ENCODE measurements around the gene TMEM97.
A peak's percentile ranks its signal among the peaks of the same experiment; 100 is the strongest.
"Not testable (repeated sequence)": the region's sequence is repeated elsewhere in the genome, so short reads cannot be mapped to it uniquely, and the experiment has no call there.

The TMEM97 gene

DNA sequence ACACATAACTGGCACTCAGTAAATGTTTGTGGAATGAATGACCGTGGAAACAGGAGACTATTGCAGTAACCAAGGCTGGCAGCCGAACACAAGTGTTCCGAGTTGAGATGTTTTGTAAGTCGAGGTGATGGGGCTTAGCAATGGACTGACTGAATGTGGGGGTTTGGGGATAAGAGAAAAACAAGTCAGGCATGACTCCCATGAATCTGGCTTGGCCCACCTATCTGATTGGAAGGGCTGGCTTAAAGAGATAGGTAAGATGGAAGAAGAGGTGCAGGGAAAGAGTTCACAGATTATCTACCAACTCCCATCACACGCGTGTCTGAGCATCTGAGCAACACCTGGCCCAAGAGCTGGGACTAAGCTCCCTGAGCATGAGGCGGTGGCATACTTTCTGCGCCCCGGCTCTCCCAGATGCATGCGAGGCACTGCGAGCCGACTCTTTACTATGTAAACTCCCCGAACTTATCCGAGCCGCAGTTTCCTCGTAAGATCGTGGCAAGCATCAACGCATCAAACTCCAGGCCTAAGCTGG lies 15.7 kb downstream of the TMEM97 start:
- FAIRE-seq (no peak), DNase-seq (ENCODE audit: insufficient read length, low spot score) (no peak)
- TF ChIP-seq SPI1 (IDR thresholded peaks at IDR 0.05; ENCODE audit: low read depth, low read length): no peak
- no peak for TF ChIP-seq POU2F2 (IDR thresholded peaks at IDR 0.05; ENCODE audit: low read depth, low read length)
- TF ChIP-seq POLR2AphosphoS5 (IDR thresholded peaks at IDR 0.05; ENCODE audit: low read depth, low read length): no peak
- no peak for TF ChIP-seq TAF1 (IDR thresholded peaks at IDR 0.05; ENCODE audit: low read depth, low read length)
- TF ChIP-seq POLR2A (IDR thresholded peaks at IDR 0.05; ENCODE audit: low read depth, low read length): no peak
- no peak for TF ChIP-seq PAX5 (IDR thresholded peaks at IDR 0.05; ENCODE audit: insufficient read depth, low read length, severe bottlenecking)

DNA sequence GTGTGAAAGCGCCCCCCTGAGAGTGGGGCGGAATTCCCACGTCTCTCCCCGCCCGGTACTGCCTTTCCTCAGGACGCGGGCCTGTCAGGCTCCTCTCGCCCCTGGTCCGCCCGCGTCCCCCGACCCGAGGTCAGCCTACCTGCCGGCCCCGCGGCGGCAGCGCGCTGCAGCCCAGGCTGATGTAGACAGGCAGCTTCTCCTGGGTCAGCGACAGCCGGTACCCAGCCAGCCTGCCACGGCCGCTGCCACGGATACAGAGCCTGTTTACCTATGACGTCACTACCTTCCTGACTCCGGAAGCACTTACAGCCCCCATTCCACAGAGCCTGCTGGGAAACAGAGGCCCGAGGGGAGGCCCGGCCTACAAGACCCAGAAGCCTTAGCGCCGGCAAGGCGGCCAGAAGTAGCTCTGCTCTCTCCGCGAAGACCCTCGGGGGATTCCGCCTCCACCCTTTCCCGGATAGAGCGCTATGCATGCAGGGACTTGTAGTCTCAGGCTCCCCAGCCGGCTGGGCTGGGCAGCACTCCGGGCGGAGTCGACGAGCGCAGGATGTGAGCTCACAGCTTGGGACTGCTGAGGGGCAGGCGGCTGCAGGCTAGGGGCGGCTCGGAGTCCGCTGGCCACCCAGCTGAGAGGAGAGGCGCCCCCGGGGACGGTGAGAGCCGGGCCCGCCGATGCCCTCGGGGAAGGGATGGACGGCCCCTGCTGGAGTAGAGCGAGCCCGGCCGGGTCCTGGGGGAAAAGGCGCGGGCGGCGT lies 16.4 kb downstream of the TMEM97 start, which contains the start of the genes IFT20 and TNFAIP1:
TSS of gene IFT20 (minus strand) at position 272 of the 758 bp plus-strand sequence. CDS start 3,487 bp downstream, outside the sequence.
TSS of gene TNFAIP1 (plus strand) at position 561 of the 758 bp plus-strand sequence. CDS start 3,761 bp downstream, outside the sequence.
- DNase-seq (ENCODE audit: insufficient read length, low spot score) (peak; percentile 98), FAIRE-seq (peak; percentile 98)
- TF ChIP-seq TAF1 (IDR thresholded peaks at IDR 0.05; ENCODE audit: low read depth, low read length): no peak
- 0 out of 2 replicates have a peak, but pooled peaks have one; percentile 45 for TF ChIP-seq POLR2AphosphoS5 (IDR thresholded peaks at IDR 0.05; ENCODE audit: low read depth, low read length)
- TF ChIP-seq POLR2A (IDR thresholded peaks at IDR 0.05; ENCODE audit: low read depth, low read length): no peak
- no peak for TF ChIP-seq SPI1 (IDR thresholded peaks at IDR 0.05; ENCODE audit: low read depth, low read length)
- TF ChIP-seq PAX5 (IDR thresholded peaks at IDR 0.05; ENCODE audit: insufficient read depth, low read length, severe bottlenecking): no peak
- TF ChIP-seq POU2F2 (IDR thresholded peaks at IDR 0.05; ENCODE audit: low read depth, low read length): peak; percentile 80; the same call in 1 of the 2 replicates

GRCh38 chr17:28335959-28336871 lies 17.2 kb downstream of the TMEM97 start:
- no peak for TF ChIP-seq SPI1 (IDR thresholded peaks at IDR 0.05; ENCODE audit: low read depth, low read length)
- no peak for TF ChIP-seq POU2F2 (IDR thresholded peaks at IDR 0.05; ENCODE audit: low read depth, low read length)
- no peak for TF ChIP-seq TAF1 (IDR thresholded peaks at IDR 0.05; ENCODE audit: low read depth, low read length)
- TF ChIP-seq POLR2AphosphoS5 (IDR thresholded peaks at IDR 0.05; ENCODE audit: low read depth, low read length): no peak
- no peak for TF ChIP-seq PAX5 (IDR thresholded peaks at IDR 0.05; ENCODE audit: insufficient read depth, low read length, severe bottlenecking)
- no peak for TF ChIP-seq POLR2A (IDR thresholded peaks at IDR 0.05; ENCODE audit: low read depth, low read length)
- FAIRE-seq: no peak

GRCh38 chr17:28338056-28338768 lies 19.2 kb downstream of the TMEM97 start:
- FAIRE-seq (no peak), DNase-seq (ENCODE audit: insufficient read length, low spot score) (no peak)
- TF ChIP-seq SPI1 (IDR thresholded peaks at IDR 0.05; ENCODE audit: low read depth, low read length) (no peak), PAX5 (IDR thresholded peaks at IDR 0.05; ENCODE audit: insufficient read depth, low read length, severe bottlenecking) (no peak)

More at GRCh38 chr17:28335959-28336871, 17.2 kb downstream of the TMEM97 start:
- DNase-seq (ENCODE audit: insufficient read length, low spot score): no peak

GRCh38 chr17:28338769-28339212 lies 19.8 kb downstream of the TMEM97 start:
- FAIRE-seq; DNase-seq (ENCODE audit: insufficient read length, low spot score): not testable (repeated sequence)

DNA sequence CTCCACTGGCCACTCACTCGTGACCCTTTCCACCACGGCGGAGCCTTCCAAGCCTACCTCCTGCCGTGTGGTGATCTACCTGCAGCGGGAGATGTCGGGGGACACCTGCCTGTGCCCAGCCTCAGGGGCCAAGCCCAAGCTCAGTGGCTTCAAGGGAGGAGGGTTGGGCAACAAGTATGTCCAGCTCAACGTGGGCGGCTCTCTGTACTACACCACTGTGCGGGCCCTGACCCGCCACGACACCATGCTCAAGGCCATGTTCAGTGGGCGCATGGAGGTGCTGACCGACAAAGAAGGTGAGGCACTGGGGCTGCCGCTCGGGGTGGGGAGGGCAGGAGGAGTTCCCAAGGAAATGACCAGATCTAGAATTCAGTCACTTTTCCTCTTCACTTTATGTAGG lies 20.4 kb downstream of the TMEM97 start:
- TF ChIP-seq POU2F2 (IDR thresholded peaks at IDR 0.05; ENCODE audit: low read depth, low read length) (no peak), POLR2A (IDR thresholded peaks at IDR 0.05; ENCODE audit: low read depth, low read length) (no peak), TAF1 (IDR thresholded peaks at IDR 0.05; ENCODE audit: low read depth, low read length) (no peak), POLR2AphosphoS5 (IDR thresholded peaks at IDR 0.05; ENCODE audit: low read depth, low read length) (no peak), SPI1 (IDR thresholded peaks at IDR 0.05; ENCODE audit: low read depth, low read length) (no peak), PAX5 (IDR thresholded peaks at IDR 0.05; ENCODE audit: insufficient read depth, low read length, severe bottlenecking) (no peak)
- FAIRE-seq (no peak), DNase-seq (ENCODE audit: insufficient read length, low spot score) (no peak)

DNA sequence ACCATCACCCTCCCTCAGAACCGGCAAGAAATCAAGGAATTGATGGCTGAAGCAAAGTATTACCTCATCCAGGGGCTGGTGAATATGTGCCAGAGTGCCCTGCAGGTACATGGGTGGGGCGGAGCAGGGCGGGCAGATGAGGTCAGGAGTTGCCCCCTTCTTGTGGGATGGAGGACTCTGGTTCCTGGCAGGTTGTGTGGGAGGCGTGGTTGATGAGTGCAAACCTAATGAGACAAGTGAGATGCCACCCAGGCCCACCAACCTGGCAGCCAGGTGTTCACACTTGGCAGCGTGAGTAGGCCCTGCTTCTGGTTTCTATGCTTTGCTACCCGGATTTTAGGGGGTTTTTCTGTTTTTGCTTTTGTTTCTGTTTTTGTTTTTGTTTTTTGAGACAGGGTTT lies 21.4 kb downstream of the TMEM97 start:
- FAIRE-seq (no peak), DNase-seq (ENCODE audit: insufficient read length, low spot score) (no peak)
- TF ChIP-seq PAX5 (IDR thresholded peaks at IDR 0.05; ENCODE audit: insufficient read depth, low read length, severe bottlenecking) (no peak), POLR2AphosphoS5 (IDR thresholded peaks at IDR 0.05; ENCODE audit: low read depth, low read length) (no peak), POU2F2 (IDR thresholded peaks at IDR 0.05; ENCODE audit: low read depth, low read length) (no peak), TAF1 (IDR thresholded peaks at IDR 0.05; ENCODE audit: low read depth, low read length) (no peak), POLR2A (IDR thresholded peaks at IDR 0.05; ENCODE audit: low read depth, low read length) (no peak), SPI1 (IDR thresholded peaks at IDR 0.05; ENCODE audit: low read depth, low read length) (no peak)

DNA sequence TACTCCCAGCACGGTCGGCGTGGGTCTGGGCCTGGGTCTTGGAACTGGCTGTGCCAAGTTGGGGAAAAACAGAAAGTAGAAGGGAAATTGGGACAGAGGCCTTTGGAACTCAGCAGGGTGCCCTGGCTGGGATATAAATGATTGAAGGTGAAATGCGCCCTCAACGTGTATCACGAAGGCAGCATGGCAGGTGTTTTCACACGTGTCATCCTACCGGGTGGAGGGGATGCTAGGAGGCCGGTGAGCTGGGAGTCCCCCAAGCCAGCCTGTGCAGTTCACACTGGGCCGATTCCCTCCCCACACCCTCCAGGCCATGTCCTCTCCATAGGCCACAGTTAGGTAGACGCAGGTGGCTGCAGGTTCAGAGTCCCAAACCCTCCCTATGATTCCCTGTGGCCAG lies 22.5 kb downstream of the TMEM97 start:
- FAIRE-seq (no peak), DNase-seq (ENCODE audit: insufficient read length, low spot score) (no peak)
- no peak for TF ChIP-seq PAX5 (IDR thresholded peaks at IDR 0.05; ENCODE audit: insufficient read depth, low read length, severe bottlenecking)
- no peak for TF ChIP-seq POLR2A (IDR thresholded peaks at IDR 0.05; ENCODE audit: low read depth, low read length)
- TF ChIP-seq POLR2AphosphoS5 (IDR thresholded peaks at IDR 0.05; ENCODE audit: low read depth, low read length): no peak
- no peak for TF ChIP-seq POU2F2 (IDR thresholded peaks at IDR 0.05; ENCODE audit: low read depth, low read length)
- no peak for TF ChIP-seq TAF1 (IDR thresholded peaks at IDR 0.05; ENCODE audit: low read depth, low read length)
- no peak for TF ChIP-seq SPI1 (IDR thresholded peaks at IDR 0.05; ENCODE audit: low read depth, low read length)

All from GM12891 (cell line).